ENCODE results near the gene FAM13A.

DNA sequence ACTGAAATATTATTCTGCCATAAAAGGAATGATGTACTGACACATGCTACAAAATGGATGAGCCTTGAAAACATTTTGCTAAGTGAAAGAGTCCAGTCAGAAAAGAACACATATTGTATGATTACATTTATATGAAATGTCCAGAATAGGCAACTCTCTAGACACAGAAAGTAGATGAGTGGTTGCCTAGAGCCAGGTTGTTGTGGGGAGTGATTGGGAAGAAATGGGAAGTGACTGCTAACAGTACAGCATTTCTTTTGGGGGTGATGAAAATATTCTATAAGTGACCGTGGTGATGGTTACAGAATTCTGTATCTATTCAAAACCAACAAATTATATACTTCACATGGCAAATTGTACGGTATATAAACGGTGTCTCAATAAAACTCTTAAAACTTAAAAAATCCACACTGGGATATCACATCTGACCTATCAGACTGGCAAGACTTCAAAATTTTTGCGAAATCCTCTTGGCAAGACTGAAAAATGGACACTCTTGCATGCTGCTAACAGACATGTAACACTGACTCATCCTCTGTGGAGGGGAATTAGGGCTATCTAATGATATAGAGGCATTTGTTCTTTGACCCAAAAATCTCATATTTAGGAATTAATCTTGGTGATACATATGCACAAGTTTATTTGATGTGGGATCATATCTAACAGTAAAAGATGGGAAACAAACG, 71.8 kb downstream of the FAM13A start:
- TF ChIP-seq, protein P1, sequence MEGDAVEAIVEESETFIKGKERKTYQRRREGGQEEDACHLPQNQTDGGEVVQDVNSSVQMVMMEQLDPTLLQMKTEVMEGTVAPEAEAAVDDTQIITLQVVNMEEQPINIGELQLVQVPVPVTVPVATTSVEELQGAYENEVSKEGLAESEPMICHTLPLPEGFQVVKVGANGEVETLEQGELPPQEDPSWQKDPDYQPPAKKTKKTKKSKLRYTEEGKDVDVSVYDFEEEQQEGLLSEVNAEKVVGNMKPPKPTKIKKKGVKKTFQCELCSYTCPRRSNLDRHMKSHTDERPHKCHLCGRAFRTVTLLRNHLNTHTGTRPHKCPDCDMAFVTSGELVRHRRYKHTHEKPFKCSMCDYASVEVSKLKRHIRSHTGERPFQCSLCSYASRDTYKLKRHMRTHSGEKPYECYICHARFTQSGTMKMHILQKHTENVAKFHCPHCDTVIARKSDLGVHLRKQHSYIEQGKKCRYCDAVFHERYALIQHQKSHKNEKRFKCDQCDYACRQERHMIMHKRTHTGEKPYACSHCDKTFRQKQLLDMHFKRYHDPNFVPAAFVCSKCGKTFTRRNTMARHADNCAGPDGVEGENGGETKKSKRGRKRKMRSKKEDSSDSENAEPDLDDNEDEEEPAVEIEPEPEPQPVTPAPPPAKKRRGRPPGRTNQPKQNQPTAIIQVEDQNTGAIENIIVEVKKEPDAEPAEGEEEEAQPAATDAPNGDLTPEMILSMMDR (IDR thresholded peaks at IDR 0.05; ENCODE audit: poor library complexity, severe bottlenecking): no peak
- TF ChIP-seq EP300 (conservative IDR thresholded peaks at IDR 0.05; ENCODE audit: poor library complexity, severe bottlenecking) (no peak), RAD21 (conservative IDR thresholded peaks at IDR 0.05) (no peak), SMC3 (conservative IDR thresholded peaks at IDR 0.05; ENCODE audit: poor library complexity) (no peak), TAF1 (IDR thresholded peaks at IDR 0.05; ENCODE audit: low read depth) (no peak), EZH2 (IDR thresholded peaks at IDR 0.05; ENCODE audit: borderline replicate concordance, insufficient read depth, low read length, poor library complexity, severe bottlenecking) (no peak), MXI1 (conservative IDR thresholded peaks at IDR 0.05; ENCODE audit: poor library complexity, severe bottlenecking) (no peak), POLR2AphosphoS5 (IDR thresholded peaks at IDR 0.05) (no peak), REST (IDR thresholded peaks at IDR 0.05; ENCODE audit: borderline replicate concordance) (no peak)
